H1 (cell line): ENCODE results near the gene HDAC7. TPM values are rescaled to one million over a fixed set of nuclear protein-coding genes. Genes with fewer than 3 reads are reported as not detected.

Experiments used
- CTCF ChIA-PET: fragments of 300-600 bp; sonication (Branson Sonifier 250); formaldehyde crosslinking; loops from one replicate; lab custom pipeline; 2021; ENCODE audit not compliant: partially characterized antibody; lab: Charles Lee
- POLR2A ChIA-PET: fragments of 300-600 bp; sonication (Branson Sonifier 250); formaldehyde crosslinking; loops from one replicate; lab custom pipeline; 2021; ENCODE audit warnings: inconsistent platforms; ENCODE audit not compliant: partially characterized antibody; lab: Charles Lee
- DNase-seq, 2 experiments: peaks; one replicate each; pipeline versions ENCODE4 v3.0.0 to v3.0.0-alpha.2; 2010 to 2022; ENCODE audit warnings: low spot score in 2 of 2, low read depth in 1 of 2, mixed read lengths in 1 of 2
- FAIRE-seq: peaks from 2 replicates; lab custom pipeline; 2011; peaks lifted over from hg19 to GRCh38; lab: Jason Lieb, UNC
- H2AFZ ChIP-seq: 2 replicates; pipeline ENCODE4 v1.8.1; 2012; ENCODE audit warnings: low read length, inconsistent platforms
- H2AK5ac ChIP-seq: 2 replicates; pipeline ENCODE4 v1.6.1; 2013; ENCODE audit warnings: low read depth, low read length
- H2BK120ac ChIP-seq: replicated peaks from 2 replicates; pipeline ENCODE3; 2013; ENCODE audit warnings: low read depth, low read length, inconsistent platforms
- H2BK12ac ChIP-seq: 2 replicates; pipeline ENCODE4 v1.6.1; 2013; ENCODE audit warnings: low read depth, low read length
- H2BK15ac ChIP-seq: 2 replicates; pipeline ENCODE4 v1.6.1; 2013; ENCODE audit warnings: low read length
- H2BK20ac ChIP-seq: 2 replicates; pipeline ENCODE4 v1.6.1; 2013; ENCODE audit warnings: low read length
- H2BK5ac ChIP-seq: 2 replicates; pipeline ENCODE4 v1.6.1; 2013; ENCODE audit warnings: low read depth, low read length
- H3K14ac ChIP-seq: 2 replicates; pipeline ENCODE4 v1.6.1; 2013; ENCODE audit warnings: inconsistent platforms; ENCODE audit not compliant: insufficient read length
- H3K18ac ChIP-seq: 2 replicates; pipeline ENCODE4 v1.6.1; 2013; ENCODE audit warnings: low read length; ENCODE audit errors: extremely low read depth
- H3K23ac ChIP-seq: 2 replicates; pipeline ENCODE4 v1.6.1; 2013; ENCODE audit warnings: inconsistent platforms; ENCODE audit not compliant: insufficient read length
- H3K23me2 ChIP-seq: 2 replicates; pipeline ENCODE4 v1.6.1; 2013; ENCODE audit warnings: low read depth, low read length
- H3K27ac ChIP-seq: 2 replicates; pipeline ENCODE4 v1.6.1; 2011; ENCODE audit warnings: low read depth, low read length, inconsistent platforms
- H3K27me3 ChIP-seq, 4 experiments: replicated peaks in 1 of 4; 1 replicate in 1 of 4; 2 replicates in 3 of 4; pipeline versions ENCODE4 v1.6.1 to v1.8.1; 2011 to 2013; ENCODE audit warnings: low read length in 3 of 4, mild to moderate bottlenecking in 3 of 4, inconsistent platforms in 2 of 4, mixed read lengths in 2 of 4, moderate library complexity in 1 of 4; ENCODE audit not compliant: control insufficient read depth in 3 of 4, insufficient read depth in 3 of 4; ENCODE audit errors: extremely low read depth in 1 of 4
- H3K36me3 ChIP-seq, 4 experiments: 2 replicates each; pipeline versions ENCODE4 v1.6.1 to v1.8.1; 2011 to 2013; ENCODE audit warnings: mild to moderate bottlenecking in 4 of 4, low read length in 3 of 4, moderate library complexity in 2 of 4, control low read depth in 1 of 4, inconsistent platforms in 1 of 4; ENCODE audit not compliant: insufficient read depth in 4 of 4, control insufficient read depth in 2 of 4
- H3K4ac ChIP-seq: replicated peaks from 2 replicates; pipeline ENCODE3; 2013; ENCODE audit warnings: low read length, low read depth, mixed read lengths, inconsistent platforms; ENCODE audit not compliant: insufficient read length
- H3K4me1 ChIP-seq, 4 experiments: replicated peaks in 1 of 4; 1 replicate in 1 of 4; 2 replicates in 3 of 4; pipeline versions ENCODE4 v1.6.1 to v1.8.1; 2011 to 2013; ENCODE audit warnings: low read length in 3 of 4, inconsistent platforms in 2 of 4, mixed read lengths in 1 of 4; ENCODE audit not compliant: insufficient read depth in 4 of 4, control insufficient read depth in 3 of 4
- H3K4me2 ChIP-seq, 2 experiments: 2 replicates each; pipeline versions ENCODE4 v1.6.1 to v1.8.1; 2011 to 2013; ENCODE audit warnings: low read depth in 2 of 2, low read length in 2 of 2, control low read depth in 1 of 2, inconsistent platforms in 1 of 2, mild to moderate bottlenecking in 1 of 2; ENCODE audit not compliant: insufficient read depth in 1 of 2
- H3K4me3 ChIP-seq, 4 experiments: fragments of 200-600, 300-600 bp in 1 of 4; sonication (generic), shearing (Covaris generic), sonication (Bioruptor Twin) in 1 of 4; 2 replicates each; pipeline versions ENCODE4 v1.5.1 to v1.8.1; 2011 to 2016; ENCODE audit warnings: low read length in 4 of 4, low read depth in 3 of 4, control low read depth in 2 of 4, inconsistent platforms in 2 of 4, mild to moderate bottlenecking in 2 of 4, mixed read lengths in 1 of 4, moderate library complexity in 1 of 4; ENCODE audit not compliant: insufficient read depth in 2 of 4; ENCODE audit errors: extremely low read depth in 1 of 4
- H3K56ac ChIP-seq: replicated peaks from 2 replicates; pipeline ENCODE3; 2013; ENCODE audit warnings: low read depth, mild to moderate bottlenecking, mixed read lengths, low read length, inconsistent platforms; ENCODE audit not compliant: insufficient read length
- H3K79me1 ChIP-seq: 2 replicates; pipeline ENCODE4 v1.6.1; 2013; ENCODE audit warnings: low read depth, low read length, control low read depth
- H3K79me2 ChIP-seq, 2 experiments: 2 replicates each; pipeline versions ENCODE4 v1.6.1 to v1.8.1; 2012 to 2013; ENCODE audit warnings: low read length in 2 of 2, mild to moderate bottlenecking in 2 of 2, inconsistent platforms in 1 of 2; ENCODE audit not compliant: insufficient read depth in 2 of 2, control insufficient read depth in 1 of 2
- H3K9ac ChIP-seq, 4 experiments: replicated peaks in 1 of 4; 1 replicate in 1 of 4; 2 replicates in 3 of 4; pipeline versions ENCODE4 v1.6.1 to v1.8.1; 2011 to 2013; ENCODE audit warnings: low read depth in 3 of 4, low read length in 3 of 4, control low read depth in 2 of 4, mild to moderate bottlenecking in 2 of 4, moderate library complexity in 2 of 4, inconsistent platforms in 1 of 4; ENCODE audit errors: extremely low read depth in 1 of 4
- H3K9me3 ChIP-seq, 2 experiments: 2 replicates each; pipeline versions ENCODE4 v1.6.1 to v1.8.1; 2012 to 2013; ENCODE audit warnings: mild to moderate bottlenecking in 2 of 2, moderate library complexity in 2 of 2, control low read depth in 1 of 2, inconsistent platforms in 1 of 2, low read depth in 1 of 2, low read length in 1 of 2, mixed read lengths in 1 of 2; ENCODE audit not compliant: insufficient read depth in 2 of 2
- H4K20me1 ChIP-seq, 2 experiments: replicated peaks in 1 of 2; 2 replicates each; pipeline versions ENCODE3 to v1.8.1; 2011 to 2013; ENCODE audit warnings: inconsistent platforms in 2 of 2, low read length in 2 of 2, mild to moderate bottlenecking in 1 of 2; ENCODE audit not compliant: insufficient read depth in 2 of 2, control insufficient read depth in 1 of 2
- H4K5ac ChIP-seq: 2 replicates; pipeline ENCODE4 v1.6.1; 2013; ENCODE audit warnings: low read length, low read depth, mixed read lengths, inconsistent platforms; ENCODE audit not compliant: insufficient read length
- H4K8ac ChIP-seq: 2 replicates; pipeline ENCODE4 v1.8.0; 2013; ENCODE audit warnings: mild to moderate bottlenecking, moderate library complexity, low read length, inconsistent platforms; ENCODE audit not compliant: insufficient read depth; ENCODE audit errors: extremely low read depth
- H4K91ac ChIP-seq: replicated peaks from 2 replicates; pipeline ENCODE3; 2013; ENCODE audit warnings: low read length, mixed read lengths, inconsistent platforms; ENCODE audit not compliant: insufficient read length
- CBX5 ChIP-seq: fragments of 300-800, 300-1000 bp; sonication (generic); IDR thresholded peaks from 2 replicates; pipeline ENCODE4 v1.7.1; 2016; ENCODE audit warnings: antibody characterized with exemption, low read length, low read depth
- CEBPB ChIP-seq: IDR thresholded peaks from 2 replicates; pipeline ENCODE4 v1.6.1; 2012; ENCODE audit warnings: low read depth, low read length
- NRF1 ChIP-seq: IDR thresholded peaks from 2 replicates; pipeline ENCODE4 v1.6.1; 2011; ENCODE audit warnings: mild to moderate bottlenecking, low read depth, low read length, improper control_type of control experiment
- POLR2A ChIP-seq, 2 experiments: IDR thresholded peaks; 1 replicate in 1 of 2; 2 replicates in 1 of 2; pipeline ENCODE4 v1.6.1; 2011; ENCODE audit warnings: low read depth in 2 of 2, low read length in 2 of 2, mild to moderate bottlenecking in 2 of 2; ENCODE audit errors: control extremely low read depth in 1 of 2
- RBBP5 ChIP-seq: IDR thresholded peaks from 2 replicates; pipeline ENCODE4 v1.7.1; 2012; ENCODE audit warnings: low read depth, mild to moderate bottlenecking, inconsistent platforms, low read length, moderate library complexity, borderline replicate concordance
- SIRT6 ChIP-seq: IDR thresholded peaks from one replicate; pipeline ENCODE4 v1.7.1; 2012; ENCODE audit warnings: low read length, inconsistent platforms
- whole genome bisulfite sequencing, 2 experiments: shearing (Covaris generic) in 1 of 2; methylation state at CpG; one replicate each; pipeline versions ENCODE4 v1.1.6 to v1.1.7; 2013 to 2015; ENCODE audit warnings: low lambda C conversion rate in 2 of 2, mixed read lengths in 2 of 2, inconsistent platforms in 1 of 2, low coverage in 1 of 2, missing lambda C conversion rate in 1 of 2; ENCODE audit not compliant: insufficient replicate concordance in 2 of 2, insufficient coverage in 1 of 2, insufficient read length in 1 of 2; ENCODE audit errors: extremely low coverage in 1 of 2, missing lambda C conversion rate in 1 of 2; 5-methylcytosine and 5-hydroxymethylcytosine counted together
- polyA plus RNA-seq, 7 experiments: library from polyadenylated mRNA; depleted of rRNA in 3 of 7; stranded (reverse) in 5 of 7; unstranded in 2 of 7; fragments of >200 nt in 5 of 7; fragments of 200-250 nt in 2 of 7; gene quantifications; 1 replicate in 5 of 7; 2 replicates in 1 of 7; 4 replicates in 1 of 7; pipeline versions ENCODE4 v1.2.1 to v1.2.3, GENCODE V29; 2011 to 2013; ENCODE audit warnings: missing spikeins in 2 of 7, mixed read lengths in 2 of 7
- total RNA-seq: library from RNA; stranded (reverse); fragmentation: NEBNext Ultra II Directional; extraction: Animal tissue kit (Norgen Biotek cat#: 25700); gene quantifications from 2 replicates; pipeline ENCODE4 v1.2.1, GENCODE V29; 2021

The HDAC7 gene
- total and polyA plus RNA-seq, 2 of the 8 experiments (the other 6 are each of a cell fraction or from before 2014, with no cell fraction given) = 25.5 to 84.9 TPM

DNA sequence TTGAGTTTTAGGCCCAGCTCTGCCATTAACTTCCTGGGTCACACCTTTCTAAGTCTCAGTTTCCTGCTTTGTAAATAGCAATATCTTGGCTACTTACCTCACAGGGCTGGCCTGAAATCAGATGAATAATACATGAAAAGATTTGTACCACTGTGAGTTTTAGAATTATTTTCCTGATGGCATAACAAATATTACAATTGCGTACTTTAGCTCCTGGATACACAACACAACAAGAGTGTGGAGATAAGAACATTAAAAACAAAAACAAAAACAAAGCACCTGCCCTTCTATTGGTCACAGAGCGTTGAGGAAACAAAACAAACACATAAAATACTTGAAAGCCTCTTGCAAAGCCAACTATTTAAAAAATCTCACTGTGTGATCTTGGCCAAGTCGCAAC lies 4.9 kb upstream of the HDAC7 start:
- POLR2A ChIA-PET = interaction anchor here (1.2 to 28.4 kb wide), 4 partner anchors 9 to 44 kb away, joined by 3 to 480 read pairs (median 7); partner anchors contain the start of gene HDAC7

More for the DNA sequence above, 4.9 kb upstream of the HDAC7 start:
- H3K18ac ChIP-seq = no peak overlapping the region
- H3K27me3 ChIP-seq = no peaks in the 10 kb centered on the region; a peak in 2 of 7 replicates
- CTCF ChIA-PET = interaction anchor here (10.6 to 30.5 kb wide), 2 partner anchors 14 to 31 kb away, joined by 155 to 2001 read pairs; partner anchors contain the start of genes HDAC7 and SLC48A1
- DNase-seq = no peak
- H2BK12ac ChIP-seq = no peak overlapping the region; the same call in 1 of the 2 replicates
- H3K4me1 ChIP-seq = peaks cover 5 to 27% (median 21%) of the 10 kb centered on the region in 4 experiments
- no peaks in the 10 kb centered on the region for H3K36me3 ChIP-seq
- no peak overlapping the region for H4K5ac ChIP-seq
- no peaks in the 10 kb centered on the region for H4K20me1 ChIP-seq
- no peaks in the 10 kb centered on the region for H3K9me3 ChIP-seq
- TF ChIP-seq CEBPB = no peak
- TF ChIP-seq NRF1 = no peak
- no peak for TF ChIP-seq CBX5
- no peak for TF ChIP-seq SIRT6
- no peak for TF ChIP-seq RBBP5
- TF ChIP-seq POLR2A (IDR thresholded peaks at IDR 0.05; ENCODE audit: control extremely low read depth in 1 of 2, low read depth in 2 of 2, low read length in 2 of 2) = no peak
- TF ChIP-seq, all 59 proteins: peak for 0
- peaks cover 0 to 3% of the 10 kb centered on the region in 2 experiments; a peak in 1 of 4 replicates for H3K79me2 ChIP-seq
- no peak overlapping the region for H2AFZ ChIP-seq
- peaks cover 7% of the 10 kb centered on the region for H3K23me2 ChIP-seq
- H3K23ac ChIP-seq = no peak overlapping the region
- no peak overlapping the region for H3K4me3 ChIP-seq
- no peak overlapping the region for H2BK5ac ChIP-seq
- H2AK5ac ChIP-seq = no peak overlapping the region
- H3K4me2 ChIP-seq = no peak overlapping the region
- no peak overlapping the region for H3K27ac ChIP-seq
- H2BK120ac ChIP-seq = no peak overlapping the region
- H2BK20ac ChIP-seq = no peak overlapping the region
- no peaks in the 10 kb centered on the region for H3K79me1 ChIP-seq
- no peak for FAIRE-seq
- H2BK15ac ChIP-seq = no peak overlapping the region
- H4K91ac ChIP-seq = no peak overlapping the region
- H3K4ac ChIP-seq = no peak overlapping the region
- WGBS, 2 experiments = 88% methylated on average over 3 of the region's 3 CpGs; no CpG with 5 or more reads in 1 of the 2 experiments
- no peak overlapping the region for H3K14ac ChIP-seq
- H3K56ac ChIP-seq = no peak overlapping the region
- H4K8ac ChIP-seq = no peak overlapping the region
- no peak overlapping the region for H3K9ac ChIP-seq
